GM12878 (cell line): ENCODE measurements around the gene PRR7. TPM values are rescaled to one million over a fixed set of nuclear protein-coding genes. Genes with fewer than 3 reads are reported as not detected.

Source experiments
- ATAC-seq: fragments of 200-7000 bp; cut with Tn5 transposase; 3 replicates; pipeline ENCODE4 v1.9.1; 2020; ENCODE audit warnings: mild to moderate bottlenecking, moderate library complexity
- BruUV-seq: library from RNA; stranded (reverse); fragments of 400-500 nt; replicated peaks from 2 replicates; lab custom pipeline; 2021; lab: Mats Ljungman, UMichigan
- CTCF ChIA-PET: fragments of 300-600 bp; sonication (Branson Sonifier 250); formaldehyde crosslinking; extraction: SDS; loops from one replicate; lab custom pipeline; 2021; ENCODE audit warnings: inconsistent platforms; lab: Yijun Ruan, JAX
- POLR2A ChIA-PET: fragments of 350-600 bp; formaldehyde crosslinking; extraction: SDS; loops from one replicate; lab custom pipeline; 2021; ENCODE audit warnings: inconsistent platforms; lab: Charles Lee
- RAD21 ChIA-PET: fragments of 300-600 bp; sonication (Branson Sonifier 250); formaldehyde crosslinking; loops from one replicate; lab custom pipeline; 2023; ENCODE audit warnings: antibody characterized with exemption; ENCODE audit not compliant: unreplicated experiment; lab: Charles Lee
- SMC1A ChIA-PET: fragments of 300-600 bp; sonication (Branson Sonifier 250); formaldehyde crosslinking; loops from one replicate; lab custom pipeline; 2023; ENCODE audit not compliant: unreplicated experiment, uncharacterized antibody; lab: Charles Lee
- DNase-seq: peaks from one replicate; pipeline ENCODE4 v3.0.0-alpha.2; 2011; ENCODE audit warnings: low read depth, low spot score
- FAIRE-seq: peaks from 3 replicates; lab custom pipeline; 2011; peaks lifted over from hg19 to GRCh38; lab: Jason Lieb, UNC
- H2AFZ ChIP-seq: 2 replicates; pipeline ENCODE4 v1.6.0; 2011; ENCODE audit warnings: low read depth, low read length, control low read depth; ENCODE audit not compliant: control insufficient read depth
- H3K27ac ChIP-seq: 2 replicates; pipeline ENCODE4 v1.5.1; 2011; ENCODE audit warnings: control low read depth; ENCODE audit not compliant: control insufficient read depth, insufficient read depth
- H3K27me3 ChIP-seq, 2 experiments: replicated peaks in 1 of 2; 2 replicates each; pipeline versions ENCODE4 v1.6.0 to v1.6.1; 2011; ENCODE audit warnings: low read length in 1 of 2; ENCODE audit not compliant: control insufficient read depth in 2 of 2, insufficient read depth in 2 of 2
- H3K36me3 ChIP-seq, 2 experiments: 2 replicates each; pipeline ENCODE4 v1.5.1; 2011; ENCODE audit warnings: low read length in 1 of 2; ENCODE audit not compliant: control insufficient read depth in 2 of 2, insufficient read depth in 2 of 2
- H3K4me1 ChIP-seq: 2 replicates; pipeline ENCODE4 v1.6.1; 2011; ENCODE audit warnings: mild to moderate bottlenecking, low read length, moderate library complexity, mixed read lengths; ENCODE audit not compliant: control insufficient read depth, insufficient read depth
- H3K4me2 ChIP-seq: 2 replicates; pipeline ENCODE4 v1.6.0; 2011; ENCODE audit warnings: control low read depth; ENCODE audit not compliant: control insufficient read depth, insufficient read depth
- H3K4me3 ChIP-seq: fragments of 200-600 bp; sonication (generic); 2 replicates; pipeline ENCODE4 v1.5.1; 2016
- H3K79me2 ChIP-seq: 2 replicates; pipeline ENCODE4 v1.6.0; 2011; ENCODE audit warnings: low read length; ENCODE audit not compliant: control insufficient read depth, insufficient read depth
- H3K9ac ChIP-seq: 2 replicates; pipeline ENCODE4 v1.8.0; 2011; ENCODE audit warnings: low read length, control low read depth, mixed read lengths; ENCODE audit not compliant: control insufficient read depth, insufficient read depth
- H3K9me3 ChIP-seq: replicated peaks from 3 replicates; pipeline ENCODE4 v1.5.1; 2011; ENCODE audit warnings: mild to moderate bottlenecking, low read length; ENCODE audit not compliant: control insufficient read depth, insufficient read depth
- H4K20me1 ChIP-seq: 2 replicates; pipeline ENCODE4 v1.6.0; 2011; ENCODE audit not compliant: control insufficient read depth, insufficient read depth
- MEF2B ChIP-seq: fragments of 450-650 bp; IDR thresholded peaks from 2 replicates; pipeline ENCODE4 v1.6.1; 2018; ENCODE audit warnings: mild to moderate bottlenecking, moderate library complexity; ENCODE audit not compliant: partially characterized antibody, poor library complexity, severe bottlenecking
- POLR2A ChIP-seq: IDR thresholded peaks from 2 replicates; pipeline ENCODE4 v1.6.1; 2011; ENCODE audit warnings: low read depth, mild to moderate bottlenecking, low read length
- RFX5 ChIP-seq: IDR thresholded peaks from 2 replicates; pipeline ENCODE4 v1.6.1; 2011; ENCODE audit warnings: low read depth, low read length, improper control_type of control experiment
- ZBED1 ChIP-seq: IDR thresholded peaks from 2 replicates; pipeline ENCODE4 v1.6.1; 2016; ENCODE audit warnings: borderline replicate concordance
- WGBS: methylation state at CpG from one replicate; pipeline ENCODE4 v1.1.6; 2016; ENCODE audit warnings: low lambda C conversion rate; ENCODE audit not compliant: insufficient replicate concordance, insufficient coverage; ENCODE audit errors: missing lambda C conversion rate; 5-methylcytosine and 5-hydroxymethylcytosine counted together
- in situ Hi-C: fragments of 300-500 bp; cut with MboI; formaldehyde crosslinking; loops from 9 replicates; pipeline ENCODE4 v1.14.3; 2018; ENCODE audit warnings: mixed read lengths
- intact Hi-C: fragments of 100-400 bp; cut with micrococcal nuclease; formaldehyde crosslinking; loops from one replicate; pipeline ENCODE4 v1.14.2; 2022; ENCODE audit not compliant: unreplicated experiment
- polyA plus RNA-seq, 11 experiments: library from polyadenylated mRNA; depleted of rRNA in 4 of 11; unstranded in 6 of 11; stranded (reverse) in 5 of 11; fragments of >200 nt; fragmentation: Nextera tagmentation in 4 of 11; fragmentation: Illumina TruSeq in 1 of 11; extraction: Ambion mirVana in 4 of 11; extraction: Trizol in 1 of 11; gene quantifications; 1 replicate in 1 of 11; 2 replicates in 10 of 11; pipeline versions ENCODE4 v1.2.1 to v1.2.3, GENCODE V29; 2011 to 2016; ENCODE audit warnings: inconsistent platforms in 2 of 11, missing spikeins in 2 of 11, low read depth in 1 of 11
- total RNA-seq, 4 experiments: library from RNA; depleted of rRNA in 3 of 4; stranded (reverse); fragments of >200 nt in 3 of 4; fragmentation: Illumina TruSeq in 1 of 4; extraction: Trizol in 1 of 4; gene quantifications; 2 replicates each; pipeline versions ENCODE4 v1.2.1 to v1.2.3, GENCODE V29; 2013 to 2021

The PRR7 gene
- total and polyA plus RNA-seq, 10 of the 15 experiments (the other 5 are each of a cell fraction or from before 2014, with no cell fraction given): 0.09 to 18.8 (median 4.6) TPM; not detected in 2

GRCh38 chr5:177439518-177440053 lies 7.0 kb upstream of the PRR7 start:
- peaks cover 28 to 36% of the 10 kb centered on the region in 2 experiments for H3K36me3 ChIP-seq
- no peaks in the 10 kb centered on the region for H3K79me2 ChIP-seq
- no peaks in the 10 kb centered on the region for H3K9me3 ChIP-seq
- ChIA-PET CTCF (interaction anchor here (1.2 kb wide), 1 partner anchor 36 kb away, joined by 6 read pairs; no protein-coding TSS in a partner anchor), RAD21 (no interaction called here), POLR2A (interaction anchor here (0.7 to 2.4 kb wide), 6 partner anchors 9 to 306 kb away, joined by 3 to 7 read pairs (median 4); partner anchors contain the start of gene NSD1), SMC1A (interaction anchor here (7.4 kb wide), 1 partner anchor 8 kb away, joined by 73 read pairs; no protein-coding TSS in a partner anchor)
- H2AFZ ChIP-seq: no peak overlapping the region
- TF ChIP-seq POLR2A (0 out of 2 replicates have a peak, but pooled peaks have one; percentile 25), MEF2B (no peak), ZBED1 (no peak)
- no peak for FAIRE-seq
- H3K4me3 ChIP-seq: no peak overlapping the region
- no peak overlapping the region for H3K9ac ChIP-seq
- no peak for ATAC-seq
- peaks cover 8% of the 10 kb centered on the region for H3K4me1 ChIP-seq
- no peak for DNase-seq
- BruUV-seq: no TSS peak
- no peak overlapping the region for H3K27ac ChIP-seq
- H3K27me3 ChIP-seq: no peaks in the 10 kb centered on the region
- 81% methylated on average over 4 of the region's 4 CpGs for WGBS
- intact Hi-C loops (no loop called here), in situ Hi-C loops (no loop called here)
- no peaks in the 10 kb centered on the region for H4K20me1 ChIP-seq
- no peak overlapping the region for H3K4me2 ChIP-seq

- 91% methylated on average over 24 of the region's 24 CpGs for WGBS
- no peak for ATAC-seq
- H2AFZ ChIP-seq: no peak overlapping the region
- no peak overlapping the region for H3K4me3 ChIP-seq
- no peaks in the 10 kb centered on the region for H3K9me3 ChIP-seq
- in situ Hi-C loops: no loop called here
- H3K4me2 ChIP-seq: no peak overlapping the region
- ChIA-PET SMC1A (interaction anchor here (7.4 kb wide), 1 partner anchor 9 kb away, joined by 73 read pairs; no protein-coding TSS in a partner anchor), POLR2A (interaction anchor here (0.6 to 2.4 kb wide), 7 partner anchors 10 to 37 kb away, joined by 3 to 7 read pairs (median 4); no protein-coding TSS in a partner anchor), CTCF (interaction anchor here (1.2 kb wide), 1 partner anchor 36 kb away, joined by 6 read pairs; no protein-coding TSS in a partner anchor), RAD21 (interaction anchor here (1.0 kb wide), 1 partner anchor 9 kb away, joined by 3 read pairs; no protein-coding TSS in a partner anchor)
- intact Hi-C loops: no loop called here
- no peaks in the 10 kb centered on the region for H3K79me2 ChIP-seq
- peaks cover 17% of the 10 kb centered on the region for H3K4me1 ChIP-seq
- H3K27ac ChIP-seq: no peak overlapping the region
- H3K27me3 ChIP-seq: no peaks in the 10 kb centered on the region
- no peak for FAIRE-seq
- no TSS peak for BruUV-seq
- H3K9ac ChIP-seq: no peak overlapping the region
- H4K20me1 ChIP-seq: no peaks in the 10 kb centered on the region
- peak; percentile 45; the same call in 1 of the 2 replicates for TF ChIP-seq POLR2A
- TF ChIP-seq RFX5: no peak
- peaks cover 22 to 31% of the 10 kb centered on the region in 2 experiments for H3K36me3 ChIP-seq
- no peak for DNase-seq
Observed at GRCh38 chr5:177440211-177440989, 6.2 kb upstream of the PRR7 start.
